ENCODE results near the gene ATXN7L3.

Gene ATXN7L3

DNA sequence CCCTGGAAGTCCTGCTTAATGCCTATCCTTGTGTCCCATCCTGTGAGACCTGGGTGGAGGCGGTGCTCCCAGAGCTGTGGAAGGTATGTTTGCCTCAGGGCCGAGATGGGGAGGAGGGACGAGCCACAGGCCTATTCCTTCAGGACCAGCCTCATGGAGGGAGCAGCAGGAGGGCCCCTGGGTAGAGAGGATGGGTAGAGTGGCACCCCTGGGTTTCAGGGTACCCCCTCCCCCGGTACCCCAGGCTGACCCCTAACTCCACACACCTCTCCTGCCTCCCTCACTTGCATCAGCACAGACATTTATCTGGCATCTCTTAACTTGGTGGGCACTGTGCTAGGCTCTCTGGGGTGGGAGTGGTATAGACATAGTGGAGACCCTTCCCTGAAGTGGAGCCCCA is 22.0 kb downstream of the ATXN7L3 start:
- H3K27me3 ChIP-seq (ENCODE audit: insufficient read depth, low read length, poor library complexity): no peaks in the 10 kb centered on the region
- H3K56ac ChIP-seq (ENCODE audit: low read length): no peak overlapping the region
- no peak overlapping the region for H3K18ac ChIP-seq (ENCODE audit: low read length)
- no CpG with 5 or more reads among the region's 4 CpGs for whole genome bisulfite sequencing (ENCODE audit: extremely low coverage, insufficient coverage, low lambda C conversion rate)
- no peak overlapping the region for H4K8ac ChIP-seq (ENCODE audit: low read depth, low read length)
- H3K4me1 ChIP-seq (ENCODE audit: control insufficient read depth, low read depth, low read length): no peaks in the 10 kb centered on the region
- DNase-seq: no peak
- H3K4me2 ChIP-seq (ENCODE audit: low read length): no peak overlapping the region
- no peak overlapping the region for H2AK5ac ChIP-seq (ENCODE audit: low read length)
- H3K9ac ChIP-seq (ENCODE audit: low read length): no peak overlapping the region
- no peak overlapping the region for H2BK5ac ChIP-seq (ENCODE audit: low read length)
- H3K79me1 ChIP-seq (ENCODE audit: low read length): peaks cover 2% of the 10 kb centered on the region
- H3K27ac ChIP-seq (ENCODE audit: low read depth, low read length): no peak overlapping the region
- H3K23ac ChIP-seq (ENCODE audit: low read length): no peak overlapping the region
- H3K36me3 ChIP-seq (ENCODE audit: control insufficient read depth, insufficient read depth, low read length): no peaks in the 10 kb centered on the region
- no peak overlapping the region for H2BK15ac ChIP-seq (replicated peaks; ENCODE audit: low read depth)
- no peak overlapping the region for H2BK120ac ChIP-seq (ENCODE audit: low read depth, low read length)
- H3K4ac ChIP-seq (ENCODE audit: low read depth, low read length): no peak overlapping the region
- no peak overlapping the region for H4K5ac ChIP-seq (ENCODE audit: low read length)
- H3K79me2 ChIP-seq (ENCODE audit: control insufficient read depth, insufficient read depth, low read length): no peaks in the 10 kb centered on the region
- no peak overlapping the region for H3K4me3 ChIP-seq (ENCODE audit: low read length)

DNA sequence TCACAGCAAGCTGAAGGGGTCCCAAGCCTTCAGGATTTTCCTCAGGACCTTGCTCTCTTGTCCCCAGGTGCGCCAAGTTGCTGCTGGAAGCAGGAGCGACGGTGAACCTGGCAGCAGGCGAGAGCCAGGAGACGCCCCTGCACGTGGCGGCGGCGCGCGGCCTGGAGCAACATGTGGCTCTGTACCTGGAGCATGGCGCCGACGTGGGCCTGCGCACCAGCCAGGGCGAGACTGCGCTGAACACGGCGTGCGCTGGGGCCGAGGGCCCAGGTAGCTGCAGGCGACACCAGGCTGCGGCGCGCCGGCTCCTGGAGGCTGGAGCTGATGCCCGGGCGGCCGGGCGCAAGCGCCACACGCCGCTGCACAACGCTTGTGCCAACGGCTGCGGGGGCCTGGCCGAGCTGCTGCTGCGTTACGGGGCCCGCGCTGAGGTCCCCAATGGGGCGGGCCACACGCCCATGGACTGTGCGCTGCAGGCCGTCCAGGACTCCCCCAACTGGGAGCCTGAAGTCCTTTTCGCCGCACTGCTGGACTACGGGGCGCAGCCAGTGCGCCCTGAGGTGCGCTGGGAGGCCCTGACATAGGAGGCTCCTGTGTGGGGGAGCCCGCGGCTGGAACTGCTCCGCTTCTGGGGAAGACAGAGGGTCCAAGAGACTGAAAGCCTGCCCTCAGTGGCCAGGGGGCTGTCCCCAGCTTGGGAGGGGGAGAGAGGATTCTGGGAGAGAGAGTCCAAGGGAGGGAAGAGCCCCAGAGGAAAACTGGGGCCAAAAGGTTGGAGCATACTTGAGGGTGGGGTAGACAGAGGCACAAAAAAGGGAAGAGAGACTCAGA is 22.8 kb downstream of the ATXN7L3 start:
- Histone ChIP-seq H2BK15ac (replicated peaks; ENCODE audit: low read depth) (no peak overlapping the region), H3K4me1 (ENCODE audit: control insufficient read depth, low read depth, low read length) (no peaks in the 10 kb centered on the region), H3K23ac (ENCODE audit: low read length) (no peak overlapping the region), H3K4me2 (ENCODE audit: low read length) (no peak overlapping the region), H4K8ac (ENCODE audit: low read depth, low read length) (no peak overlapping the region), H3K27ac (ENCODE audit: low read depth, low read length) (no peak overlapping the region), H2BK120ac (ENCODE audit: low read depth, low read length) (no peak overlapping the region), H3K36me3 (ENCODE audit: control insufficient read depth, insufficient read depth, low read length) (no peaks in the 10 kb centered on the region), H3K27me3 (ENCODE audit: insufficient read depth, low read length, poor library complexity) (no peaks in the 10 kb centered on the region), H2AK5ac (ENCODE audit: low read length) (no peak overlapping the region), H3K4ac (ENCODE audit: low read depth, low read length) (no peak overlapping the region), H3K4me3 (ENCODE audit: low read length) (no peak overlapping the region), H3K9ac (ENCODE audit: low read length) (no peak overlapping the region), H2BK5ac (ENCODE audit: low read length) (no peak overlapping the region), H3K18ac (ENCODE audit: low read length) (no peak overlapping the region), H3K79me2 (ENCODE audit: control insufficient read depth, insufficient read depth, low read length) (no peaks in the 10 kb centered on the region), H3K56ac (ENCODE audit: low read length) (no peak overlapping the region), H3K79me1 (ENCODE audit: low read length) (peaks cover 2% of the 10 kb centered on the region), H4K5ac (ENCODE audit: low read length) (no peak overlapping the region)
- WGBS (ENCODE audit: extremely low coverage, insufficient coverage, low lambda C conversion rate): no CpG with 5 or more reads among the region's 54 CpGs
- no peak for DNase-seq

DNA sequence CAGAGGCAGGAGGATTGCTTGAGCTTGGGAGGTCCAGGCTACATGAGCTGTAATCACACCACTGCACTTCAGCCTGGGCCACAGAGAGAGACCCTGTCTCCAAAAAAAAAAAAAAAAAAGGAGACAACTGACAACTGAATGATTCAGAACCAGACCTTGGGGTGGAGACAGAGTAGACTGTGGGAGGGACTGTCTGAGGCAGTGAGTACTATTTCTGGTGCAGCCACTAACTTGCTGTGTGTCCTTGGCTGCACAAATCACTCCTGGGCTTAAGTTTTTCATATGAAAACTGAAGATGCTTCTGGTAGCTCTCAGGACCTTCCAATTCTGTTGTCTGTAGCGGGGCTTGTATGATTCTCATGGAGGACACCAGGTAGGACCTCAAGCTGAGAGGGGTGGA is 23.4 kb downstream of the ATXN7L3 start:
- H4K8ac ChIP-seq (ENCODE audit: low read depth, low read length): no peak overlapping the region
- H3K27me3 ChIP-seq (ENCODE audit: insufficient read depth, low read length, poor library complexity): no peaks in the 10 kb centered on the region
- no peak overlapping the region for H4K5ac ChIP-seq (ENCODE audit: low read length)
- no peaks in the 10 kb centered on the region for H3K36me3 ChIP-seq (ENCODE audit: control insufficient read depth, insufficient read depth, low read length)
- no peak overlapping the region for H3K56ac ChIP-seq (ENCODE audit: low read length)
- H2AK5ac ChIP-seq (ENCODE audit: low read length): no peak overlapping the region
- no peak overlapping the region for H3K4me2 ChIP-seq (ENCODE audit: low read length)
- no peak for DNase-seq
- no peak overlapping the region for H3K4me3 ChIP-seq (ENCODE audit: low read length)
- WGBS (ENCODE audit: extremely low coverage, insufficient coverage, low lambda C conversion rate): no CpG with 5 or more reads among the region's 1 CpG
- no peak overlapping the region for H2BK120ac ChIP-seq (ENCODE audit: low read depth, low read length)
- no peaks in the 10 kb centered on the region for H3K4me1 ChIP-seq (ENCODE audit: control insufficient read depth, low read depth, low read length)
- H3K18ac ChIP-seq (ENCODE audit: low read length): no peak overlapping the region
- H2BK5ac ChIP-seq (ENCODE audit: low read length): no peak overlapping the region
- no peak overlapping the region for H3K9ac ChIP-seq (ENCODE audit: low read length)
- no peaks in the 10 kb centered on the region for H3K79me2 ChIP-seq (ENCODE audit: control insufficient read depth, insufficient read depth, low read length)
- H2BK15ac ChIP-seq (replicated peaks; ENCODE audit: low read depth): no peak overlapping the region
- H3K27ac ChIP-seq (ENCODE audit: low read depth, low read length): no peak overlapping the region
- H3K23ac ChIP-seq (ENCODE audit: low read length): no peak overlapping the region
- no peaks in the 10 kb centered on the region for H3K79me1 ChIP-seq (ENCODE audit: low read length)
- H3K4ac ChIP-seq (ENCODE audit: low read depth, low read length): no peak overlapping the region

DNA sequence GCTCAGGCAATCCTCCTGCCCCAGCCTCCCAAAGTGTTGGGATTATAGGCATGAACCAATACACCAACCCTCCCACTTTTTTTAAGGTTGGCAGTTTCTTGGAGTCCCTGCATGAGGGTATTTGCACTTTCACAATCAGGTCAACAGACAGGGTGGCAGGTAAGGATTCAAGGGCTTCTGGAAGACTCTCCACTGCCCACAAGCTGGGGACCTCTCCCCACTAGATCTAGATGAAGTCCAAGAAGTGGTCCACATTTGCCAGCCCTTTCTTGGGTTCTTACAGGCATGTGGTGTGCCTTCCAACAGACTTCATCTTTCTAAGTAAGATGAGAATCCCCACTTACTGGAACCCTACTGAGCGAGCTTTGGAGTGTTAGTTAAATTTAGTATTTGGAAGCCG is 25.3 kb downstream of the ATXN7L3 start:
- Histone ChIP-seq H3K4me2 (ENCODE audit: low read length) (no peak overlapping the region), H3K79me1 (ENCODE audit: low read length) (no peaks in the 10 kb centered on the region), H3K23ac (ENCODE audit: low read length) (no peak overlapping the region), H3K4me3 (ENCODE audit: low read length) (no peak overlapping the region), H2BK5ac (ENCODE audit: low read length) (no peak overlapping the region), H3K27ac (ENCODE audit: low read depth, low read length) (no peak overlapping the region), H4K5ac (ENCODE audit: low read length) (no peak overlapping the region), H2AK5ac (ENCODE audit: low read length) (no peak overlapping the region), H4K8ac (ENCODE audit: low read depth, low read length) (no peak overlapping the region), H2BK120ac (ENCODE audit: low read depth, low read length) (no peak overlapping the region), H3K36me3 (ENCODE audit: control insufficient read depth, insufficient read depth, low read length) (no peaks in the 10 kb centered on the region), H3K79me2 (ENCODE audit: control insufficient read depth, insufficient read depth, low read length) (no peaks in the 10 kb centered on the region), H3K4ac (ENCODE audit: low read depth, low read length) (no peak overlapping the region), H2BK15ac (replicated peaks; ENCODE audit: low read depth) (no peak overlapping the region), H3K9ac (ENCODE audit: low read length) (no peak overlapping the region), H3K4me1 (ENCODE audit: control insufficient read depth, low read depth, low read length) (no peaks in the 10 kb centered on the region), H3K56ac (ENCODE audit: low read length) (no peak overlapping the region), H3K18ac (ENCODE audit: low read length) (no peak overlapping the region), H3K27me3 (ENCODE audit: insufficient read depth, low read length, poor library complexity) (no peaks in the 10 kb centered on the region)
- no peak for DNase-seq
- WGBS (ENCODE audit: extremely low coverage, insufficient coverage, low lambda C conversion rate): no CpG with 5 or more reads among the region's 2 CpGs

DNA sequence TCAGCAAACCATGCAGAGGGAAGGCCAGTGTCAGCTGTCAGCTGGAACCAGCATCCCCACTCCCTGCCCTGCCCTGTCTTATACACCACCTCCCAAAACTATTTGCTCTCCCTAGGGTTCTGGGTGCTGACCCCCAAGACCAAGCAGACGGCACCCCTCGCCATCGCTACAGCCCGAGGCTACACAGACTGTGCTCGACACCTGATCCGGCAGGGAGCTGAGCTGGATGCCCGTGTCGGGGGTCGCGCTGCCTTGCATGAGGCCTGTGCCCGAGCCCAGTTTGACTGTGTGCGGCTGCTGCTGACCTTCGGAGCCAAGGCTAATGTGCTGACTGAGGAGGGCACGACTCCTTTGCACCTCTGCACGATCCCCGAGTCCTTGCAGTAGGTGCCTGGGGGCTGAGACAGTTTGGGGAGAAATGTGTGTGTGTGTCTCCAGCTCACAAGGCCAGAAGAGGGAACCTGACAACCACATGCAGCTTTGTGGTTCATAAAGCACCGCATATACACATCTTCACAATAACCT is 27.7 kb downstream of the ATXN7L3 start:
- H2BK5ac ChIP-seq (ENCODE audit: low read length): no peak overlapping the region
- H3K4me2 ChIP-seq (ENCODE audit: low read length): no peak overlapping the region
- no peak overlapping the region for H2AK5ac ChIP-seq (ENCODE audit: low read length)
- H3K4me1 ChIP-seq (ENCODE audit: control insufficient read depth, low read depth, low read length): no peaks in the 10 kb centered on the region
- no peak overlapping the region for H4K8ac ChIP-seq (ENCODE audit: low read depth, low read length)
- H3K4me3 ChIP-seq (ENCODE audit: low read length): no peak overlapping the region
- H3K18ac ChIP-seq (ENCODE audit: low read length): no peak overlapping the region
- H2BK15ac ChIP-seq (replicated peaks; ENCODE audit: low read depth): no peak overlapping the region
- no peak overlapping the region for H3K27ac ChIP-seq (ENCODE audit: low read depth, low read length)
- H3K56ac ChIP-seq (ENCODE audit: low read length): peak overlapping the region; percentile 34
- H3K79me1 ChIP-seq (ENCODE audit: low read length): no peaks in the 10 kb centered on the region
- H4K5ac ChIP-seq (ENCODE audit: low read length): no peak overlapping the region
- H3K4ac ChIP-seq (ENCODE audit: low read depth, low read length): no peak overlapping the region
- no CpG with 5 or more reads among the region's 17 CpGs for WGBS (ENCODE audit: extremely low coverage, insufficient coverage, low lambda C conversion rate)
- H3K27me3 ChIP-seq (ENCODE audit: insufficient read depth, low read length, poor library complexity): no peaks in the 10 kb centered on the region
- H3K36me3 ChIP-seq (ENCODE audit: control insufficient read depth, insufficient read depth, low read length): no peaks in the 10 kb centered on the region
- no peak overlapping the region for H2BK120ac ChIP-seq (ENCODE audit: low read depth, low read length)
- peak overlapping the region; percentile 45 for H3K23ac ChIP-seq (ENCODE audit: low read length)
- no peaks in the 10 kb centered on the region for H3K79me2 ChIP-seq (ENCODE audit: control insufficient read depth, insufficient read depth, low read length)
- DNase-seq: no peak
- H3K9ac ChIP-seq (ENCODE audit: low read length): no peak overlapping the region
